GM12892 (cell line): ENCODE measurements around the gene POTEG.
"Not testable (repeated sequence)": the region's sequence is repeated elsewhere in the genome, so short reads cannot be mapped to it uniquely, and the experiment has no call there.

Experiments
- POLR2A ChIP-seq: IDR thresholded peaks from 2 replicates; pipeline ENCODE4 v1.6.1; 2011; ENCODE audit warnings: low read depth, low read length, control low read depth
- TAF1 ChIP-seq: IDR thresholded peaks from 2 replicates; pipeline ENCODE4 v1.6.1; 2011; ENCODE audit warnings: low read depth, mild to moderate bottlenecking, control low read depth, low read length, borderline replicate concordance

- not testable (repeated sequence) for TF ChIP-seq TAF1, POLR2A
These were observed 5.1 kb upstream of the POTEG start for GRCh38 chr14:19439219-19439618.
